ENCODE data around the gene NPL. TPM values are rescaled to one million over a fixed set of nuclear protein-coding genes. Genes with fewer than 3 reads are reported as not detected.

Gene NPL
- 1 to 10 TPM; 3.7 to 5.0 TPM for total RNA-seq

- Mint-ChIP-seq H3K4me3 (peak within 1 kb of the TSS; percentile 78), H3K27me3 (peaks cover 25% of the 10 kb centered on the region), H3K4me1 (peaks cover 15% of the 10 kb centered on the region), H3K27ac (peak within 1 kb of the TSS; percentile 47), H3K36me3 (ENCODE audit: low read depth) (no peaks in the 10 kb centered on the region), H3K9me3 (no peaks in the 10 kb centered on the region)
- CTCF ChIA-PET = interaction anchor here (1.1 to 10.7 kb wide), 5 partner anchors 8 to 701 kb away, joined by 3 to 531 read pairs (median 3); partner anchors contain the start of gene RGS16
- peak; percentile 88 for DNase-seq
- POLR2A ChIA-PET = interaction anchor here (0.9 to 2.8 kb wide), 6 partner anchors 50 to 201 kb away, joined by 3 to 12 read pairs (median 6); partner anchors contain the start of genes DHX9 and RNASEL
Observed at GRCh38 chr1:182789138-182790076, at the start of gene NPL. Gene NPL, plus strand, starts transcription at chr1:182789773. Its CDS starts 4,599 bp downstream, at chr1:182794372.

DNA sequence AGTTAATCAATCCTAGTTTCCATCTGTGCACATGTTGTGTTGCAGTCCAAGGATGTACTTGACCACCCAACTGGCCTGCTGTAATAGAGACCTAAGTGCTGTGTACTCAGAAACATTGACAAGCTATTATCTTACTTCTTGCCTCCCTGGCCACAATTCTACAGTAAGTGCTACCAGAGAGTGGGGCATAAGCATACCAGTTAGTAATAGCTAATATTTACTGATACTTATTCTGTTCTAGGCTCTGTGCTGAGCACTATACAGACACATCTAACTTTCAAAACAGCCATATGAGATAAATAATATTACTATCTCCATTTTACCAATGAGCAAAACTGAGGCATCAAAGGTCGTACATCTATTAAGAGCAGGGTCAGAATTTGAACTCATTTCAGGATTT lies 49.5 kb upstream of the NPL start:
- H3K27me3 Mint-ChIP-seq = peaks cover 2% of the 10 kb centered on the region
- no peak overlapping the region for H3K27ac Mint-ChIP-seq
- no peak overlapping the region for H3K4me3 Mint-ChIP-seq
- POLR2A ChIA-PET = no interaction called here
- H3K4me1 Mint-ChIP-seq = no peaks in the 10 kb centered on the region
- no peaks in the 10 kb centered on the region for H3K9me3 Mint-ChIP-seq
- H3K36me3 Mint-ChIP-seq (ENCODE audit: low read depth) = no peaks in the 10 kb centered on the region
- DNase-seq = no peak
- CTCF ChIA-PET = no interaction called here

DNA sequence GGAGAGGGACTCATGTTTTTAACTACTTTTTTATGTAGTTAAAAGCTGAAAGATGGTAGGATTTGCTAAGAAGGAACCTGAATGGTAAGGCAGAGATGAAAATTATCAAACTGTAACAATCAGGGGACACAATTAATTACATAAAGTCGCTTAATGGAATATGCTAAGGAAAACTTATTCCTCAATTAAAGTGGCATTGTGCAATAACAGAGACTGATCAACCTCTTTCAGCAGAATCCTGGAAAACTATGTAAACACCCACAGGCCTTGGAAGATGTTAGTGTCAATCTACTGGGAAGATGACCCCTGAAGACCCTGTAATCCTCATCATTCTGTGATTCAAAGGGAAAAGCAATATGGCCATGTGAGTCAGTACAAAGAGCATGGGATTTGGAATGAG lies 46.8 kb upstream of the NPL start:
- H3K27ac Mint-ChIP-seq = no peak overlapping the region
- H3K27me3 Mint-ChIP-seq = peaks cover 12% of the 10 kb centered on the region
- H3K4me1 Mint-ChIP-seq = no peaks in the 10 kb centered on the region
- no peak for DNase-seq
- CTCF ChIA-PET = no interaction called here
- no peaks in the 10 kb centered on the region for H3K36me3 Mint-ChIP-seq (ENCODE audit: low read depth)
- H3K4me3 Mint-ChIP-seq = no peak overlapping the region
- no peaks in the 10 kb centered on the region for H3K9me3 Mint-ChIP-seq
- POLR2A ChIA-PET = no interaction called here

DNA sequence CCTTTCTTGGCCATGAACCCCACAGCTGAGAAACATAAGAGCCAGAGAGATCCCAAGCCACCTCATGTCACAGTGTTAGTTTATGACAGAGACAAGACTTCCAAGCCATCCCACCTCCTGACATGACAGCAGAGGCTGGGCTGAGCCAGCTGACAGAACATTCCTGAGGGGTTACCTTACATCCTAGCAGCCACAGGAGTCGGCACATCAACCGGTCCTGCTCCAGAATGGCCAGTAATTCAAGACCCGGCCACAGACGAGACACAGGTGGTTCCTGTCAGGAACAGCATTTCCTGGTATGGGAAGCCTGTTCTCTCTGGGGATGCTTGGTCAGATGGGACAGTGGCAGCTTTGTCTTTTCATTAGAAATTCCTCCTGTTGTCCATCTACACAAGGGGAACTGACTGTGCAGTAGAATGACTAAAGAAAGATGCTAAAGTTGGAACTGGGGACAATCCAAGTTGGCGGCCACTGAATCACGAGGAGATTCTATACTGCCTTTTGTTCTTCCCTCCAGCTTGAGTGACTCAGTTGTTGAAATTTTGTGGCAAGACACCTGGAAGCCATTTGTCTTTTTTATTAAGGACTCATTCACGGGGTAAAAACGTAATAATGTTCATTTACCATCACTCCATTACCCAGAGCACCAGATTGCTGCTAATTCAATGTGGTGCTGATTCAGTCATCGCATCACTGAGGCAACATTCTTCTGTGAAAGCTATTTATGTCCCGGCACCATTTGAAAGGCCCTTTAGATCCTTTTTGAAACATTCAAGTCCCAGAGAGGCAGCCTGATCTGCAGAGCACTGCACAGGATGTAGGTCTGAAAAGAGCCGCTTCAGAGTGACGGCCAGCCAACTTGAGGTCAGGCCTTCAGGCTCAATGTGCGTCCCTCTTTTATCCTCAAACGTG lies 37.2 kb upstream of the NPL start:
- Mint-ChIP-seq H3K36me3 (ENCODE audit: low read depth) (no peaks in the 10 kb centered on the region), H3K27me3 (peaks cover 15% of the 10 kb centered on the region), H3K4me3 (no peak overlapping the region), H3K27ac (no peak overlapping the region), H3K9me3 (no peaks in the 10 kb centered on the region), H3K4me1 (no peaks in the 10 kb centered on the region)
- no peak for DNase-seq
- ChIA-PET POLR2A (no interaction called here), CTCF (interaction anchor here (1.7 kb wide), 1 partner anchor 30 kb away, joined by 4 read pairs; no protein-coding TSS in a partner anchor)

- Mint-ChIP-seq H3K4me3 (no peak overlapping the region), H3K36me3 (ENCODE audit: low read depth) (no peaks in the 10 kb centered on the region), H3K27me3 (peaks cover 8% of the 10 kb centered on the region), H3K27ac (no peak overlapping the region), H3K4me1 (no peaks in the 10 kb centered on the region), H3K9me3 (no peaks in the 10 kb centered on the region)
- no peak for DNase-seq
- POLR2A ChIA-PET = no interaction called here
- CTCF ChIA-PET = interaction anchor here (1.2 to 1.7 kb wide), 3 partner anchors 10 to 154 kb away, joined by 3 to 4 read pairs (median 3); no protein-coding TSS in a partner anchor
Observed at GRCh38 chr1:182754087-182754486, 35.5 kb upstream of the NPL start.

GRCh38 chr1:182754543-182755314 lies 34.8 kb upstream of the NPL start:
- Mint-ChIP-seq H3K36me3 (ENCODE audit: low read depth) (no peaks in the 10 kb centered on the region), H3K27me3 (peaks cover 6% of the 10 kb centered on the region), H3K4me3 (no peak overlapping the region), H3K9me3 (no peaks in the 10 kb centered on the region), H3K4me1 (no peaks in the 10 kb centered on the region), H3K27ac (no peak overlapping the region)
- POLR2A ChIA-PET = no interaction called here
- DNase-seq = no peak
- CTCF ChIA-PET = interaction anchor here (1.4 kb wide), 1 partner anchor 10 kb away, joined by 3 read pairs; no protein-coding TSS in a partner anchor

DNA sequence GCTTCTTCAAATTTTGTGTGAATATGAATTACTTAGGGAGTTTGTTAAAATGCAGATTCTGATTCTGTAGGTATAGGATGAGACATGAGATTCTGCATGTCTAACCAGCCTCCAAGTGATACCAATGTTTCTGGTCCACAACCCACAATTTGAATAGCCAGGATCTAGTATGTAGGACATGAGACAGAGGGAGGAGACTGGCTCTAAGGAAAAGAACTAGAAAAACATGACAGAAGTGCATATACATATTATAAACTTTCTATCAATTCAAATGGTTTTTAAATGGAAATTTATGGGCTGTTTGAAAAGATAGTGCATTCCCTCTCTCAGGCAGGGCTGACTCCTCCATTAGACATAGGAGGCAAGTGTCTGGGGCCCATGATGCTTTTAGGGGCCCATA lies 33.9 kb upstream of the NPL start:
- DNase-seq = no peak
- Mint-ChIP-seq H3K4me1 (no peaks in the 10 kb centered on the region), H3K27me3 (peaks cover 4% of the 10 kb centered on the region), H3K27ac (no peak overlapping the region), H3K4me3 (no peak overlapping the region), H3K9me3 (no peaks in the 10 kb centered on the region), H3K36me3 (ENCODE audit: low read depth) (no peaks in the 10 kb centered on the region)
- CTCF ChIA-PET = no interaction called here
- POLR2A ChIA-PET = no interaction called here

DNA sequence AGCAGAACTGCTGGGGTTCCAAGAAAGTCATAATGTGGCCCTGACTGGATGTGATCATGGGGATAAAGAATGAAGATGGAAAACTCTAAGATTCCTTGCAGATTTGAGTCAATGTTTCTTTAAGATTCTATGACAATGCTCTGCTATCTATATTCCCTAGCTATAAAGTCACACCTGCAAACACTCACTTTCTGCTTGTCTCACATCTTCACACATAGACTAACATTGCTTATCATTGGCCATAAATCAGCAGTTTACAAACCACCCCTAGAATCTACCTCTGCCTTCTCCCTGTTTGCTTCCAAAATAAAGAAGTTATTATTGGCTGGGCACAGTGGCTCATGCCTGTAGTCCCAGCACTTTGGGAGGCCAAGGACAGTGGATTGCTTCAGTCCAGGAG lies 33.1 kb upstream of the NPL start:
- Mint-ChIP-seq H3K36me3 (ENCODE audit: low read depth) (no peaks in the 10 kb centered on the region), H3K27me3 (peaks cover 4% of the 10 kb centered on the region), H3K9me3 (no peaks in the 10 kb centered on the region), H3K4me1 (peaks cover under 1% of the 10 kb centered on the region), H3K4me3 (no peak overlapping the region), H3K27ac (no peak overlapping the region)
- no peak for DNase-seq
- POLR2A ChIA-PET = no interaction called here
- CTCF ChIA-PET = no interaction called here

GRCh38 chr1:182761396-182762395 lies 27.9 kb upstream of the NPL start:
- peaks cover 4% of the 10 kb centered on the region for H3K4me1 Mint-ChIP-seq
- CTCF ChIA-PET = interaction anchor here (0.7 kb wide), 1 partner anchor 137 kb away, joined by 3 read pairs; no protein-coding TSS in a partner anchor
- no peak overlapping the region for H3K4me3 Mint-ChIP-seq
- POLR2A ChIA-PET = no interaction called here
- no peak for DNase-seq
- H3K27me3 Mint-ChIP-seq = peaks cover 10% of the 10 kb centered on the region
- H3K9me3 Mint-ChIP-seq = peaks cover 4% of the 10 kb centered on the region
- peaks cover 4% of the 10 kb centered on the region for H3K36me3 Mint-ChIP-seq (ENCODE audit: low read depth)
- H3K27ac Mint-ChIP-seq = no peak overlapping the region

- Mint-ChIP-seq H3K36me3 (ENCODE audit: low read depth) (peaks cover 4% of the 10 kb centered on the region), H3K9me3 (peaks cover 4% of the 10 kb centered on the region), H3K4me3 (no peak overlapping the region), H3K27me3 (peaks cover 10% of the 10 kb centered on the region), H3K4me1 (peaks cover 4% of the 10 kb centered on the region), H3K27ac (no peak overlapping the region)
- ChIA-PET CTCF (no interaction called here), POLR2A (no interaction called here)
- DNase-seq = no peak
Observed at GRCh38 chr1:182762536-182762935, 27.0 kb upstream of the NPL start.

DNA sequence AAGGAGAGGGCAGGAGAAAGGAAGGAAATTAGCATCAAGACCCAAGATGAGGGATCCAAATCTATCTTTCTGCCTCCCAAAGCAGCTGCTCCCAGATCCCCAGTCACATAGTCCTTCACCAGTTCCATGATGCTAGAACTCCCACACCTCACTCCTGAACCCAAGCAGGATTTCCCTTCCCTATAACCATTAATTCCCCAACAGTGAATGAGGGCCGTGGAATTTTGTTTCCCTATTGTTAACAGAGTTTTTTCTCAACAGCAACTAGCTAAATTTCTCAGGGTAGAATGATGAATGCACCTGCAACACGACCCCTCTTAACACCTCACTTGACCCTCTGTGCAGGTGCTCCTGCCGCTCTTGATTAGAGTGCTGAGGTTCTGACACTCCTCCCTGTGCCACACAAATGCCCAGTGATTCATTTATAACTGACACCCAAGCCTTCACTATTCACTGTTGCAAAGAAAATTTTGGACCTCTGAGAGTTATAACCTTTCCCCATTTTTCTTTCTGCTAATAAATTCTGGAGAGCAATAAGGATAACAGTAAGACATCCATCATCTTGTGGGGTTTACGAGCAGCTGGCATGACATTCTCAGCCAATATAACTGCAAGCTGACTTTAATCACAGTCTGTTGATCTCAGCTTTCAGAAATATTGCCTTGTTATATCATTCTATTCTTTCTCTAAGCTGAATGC lies 25.4 kb upstream of the NPL start:
- Mint-ChIP-seq H3K27me3 (peaks cover 12% of the 10 kb centered on the region), H3K4me1 (peaks cover 4% of the 10 kb centered on the region), H3K4me3 (no peak overlapping the region), H3K36me3 (ENCODE audit: low read depth) (peaks cover 4% of the 10 kb centered on the region), H3K27ac (no peak overlapping the region), H3K9me3 (peaks cover 4% of the 10 kb centered on the region)
- ChIA-PET CTCF (interaction anchor here (0.8 to 1.8 kb wide), 5 partner anchors 10 to 683 kb away, joined by 3 to 5 read pairs (median 3); partner anchors contain the start of gene NPL), POLR2A (no interaction called here)
- DNase-seq = no peak

All from activated CD4-positive, alpha-beta memory T cell treated with anti-CD3 and anti-CD28 coated beads, Interleukin-2, amount 10 ng/mL, durations not matched to agents 7 days and 5 days (primary cell).